ENCODE data around the gene ZNF324B. TPM values are rescaled to one million over a fixed set of nuclear protein-coding genes. Genes with fewer than 3 reads are reported as not detected.

Gene ZNF324B
- polyA plus RNA-seq, 2 of the 4 experiments (the other 2 are of a cell fraction): 3.8 to 6.8 TPM

- 81% methylated on average over 5 of the region's 5 CpGs for WGBS (ENCODE audit: missing lambda C conversion rate)
- Histone ChIP-seq H3K27ac (no peak overlapping the region), H3K4me3 (no peak overlapping the region), H3K9me3 (no peaks in the 10 kb centered on the region), H3K4me1 (no peaks in the 10 kb centered on the region), H3K4me2 (no peak overlapping the region)
- FAIRE-seq: no peak
- ChIA-PET POLR2A (no interaction called here), CTCF (interaction anchor here (1.7 to 3.3 kb wide), 2 partner anchors 12 to 28 kb away, joined by 5 to 15 read pairs; partner anchors contain the start of gene ZBTB45)
- TF ChIP-seq GATA3 (IDR thresholded peaks at IDR 0.05; ENCODE audit: borderline replicate concordance) (no peak), FOSB (CRISPR knock-in tag; IDR thresholded peaks at IDR 0.05) (no peak), SREBF2 (IDR thresholded peaks at IDR 0.05) (no peak), CBX2 (IDR thresholded peaks at IDR 0.05; ENCODE audit: borderline replicate concordance, low read depth) (no peak), MAZ (IDR thresholded peaks at IDR 0.05; ENCODE audit: borderline replicate concordance, low read depth, low read length) (no peak)
- DNase-seq (ENCODE audit: low read depth in 1 of 2, low spot score in 1 of 2): no peak
- peak in 1 of 2 experiments; percentile 52; a peak in 2 of 6 replicates for ATAC-seq
These were observed 40.0 kb downstream of the ZNF324B start for GRCh38 chr19:58491393-58491792.

DNA sequence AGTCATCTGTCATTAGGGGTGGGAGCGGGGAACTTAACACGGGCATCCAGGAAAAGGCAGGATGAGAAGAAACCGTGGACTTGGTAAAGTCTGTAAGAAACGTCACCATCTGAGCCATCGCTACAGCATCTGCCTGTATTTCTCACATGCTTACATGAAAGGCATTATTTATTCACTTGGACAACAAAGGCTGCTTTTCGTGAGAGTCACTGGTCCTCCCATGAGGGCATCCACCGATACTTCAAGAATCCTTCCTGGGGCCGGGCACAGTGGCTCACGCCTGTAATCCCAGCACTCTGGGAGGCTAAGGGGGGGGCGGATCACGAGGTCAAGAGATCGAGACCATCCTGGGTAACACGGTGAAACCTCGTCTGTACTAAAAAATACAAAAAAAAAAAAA, 40.8 kb downstream of the ZNF324B start:
- Histone ChIP-seq H3K4me1 (no peaks in the 10 kb centered on the region), H3K9me3 (no peaks in the 10 kb centered on the region), H3K4me3 (no peak overlapping the region), H3K27ac (no peak overlapping the region), H3K4me2 (no peak overlapping the region)
- TF ChIP-seq NFE2L2 (conservative IDR thresholded peaks at IDR 0.05; ENCODE audit: low read length) (no peak), CBX8 (IDR thresholded peaks at IDR 0.05) (no peak), HOXA7 (CRISPR knock-in tag; IDR thresholded peaks at IDR 0.05) (no peak), ELK1 (IDR thresholded peaks at IDR 0.05; ENCODE audit: low read depth, low read length) (no peak), FOSB (CRISPR knock-in tag; IDR thresholded peaks at IDR 0.05) (no peak)
- WGBS (ENCODE audit: missing lambda C conversion rate): 88% methylated on average over 14 of the region's 14 CpGs
- ChIA-PET CTCF (interaction anchor here (0.6 to 1.8 kb wide), 4 partner anchors 26 to 75 kb away, joined by 3 to 7 read pairs (median 3); partner anchors contain the start of gene ZBTB45), POLR2A (interaction anchor here (0.6 to 0.7 kb wide), 2 partner anchors 26 to 70 kb away, joined by 5 to 7 read pairs; no protein-coding TSS in a partner anchor)
- FAIRE-seq: no peak
- no peak for ATAC-seq
- DNase-seq (ENCODE audit: low read depth in 1 of 2, low spot score in 1 of 2): no peak

- ChIA-PET CTCF (interaction anchor here (0.9 kb wide), 1 partner anchor 22 kb away, joined by 4 read pairs; the partner anchor contains the start of gene ZBTB45), POLR2A (no interaction called here)
- WGBS (ENCODE audit: missing lambda C conversion rate): 94% methylated on average over 8 of the region's 8 CpGs
- Histone ChIP-seq H3K4me2 (peak overlapping the region; percentile 98; the same call in 1 of the 3 replicates), H3K4me3 (no peak overlapping the region), H3K4me1 (peaks cover 13% of the 10 kb centered on the region; the same call in 2 of the 3 replicates), H3K27ac (no peak overlapping the region), H3K9me3 (no peaks in the 10 kb centered on the region)
- DNase-seq (ENCODE audit: low read depth in 1 of 2, low spot score in 1 of 2) (no peak), FAIRE-seq (no peak), ATAC-seq (no peak)
- no peak for TF ChIP-seq NR3C1 (IDR thresholded peaks at IDR 0.05)
- TF ChIP-seq, protein P1, sequence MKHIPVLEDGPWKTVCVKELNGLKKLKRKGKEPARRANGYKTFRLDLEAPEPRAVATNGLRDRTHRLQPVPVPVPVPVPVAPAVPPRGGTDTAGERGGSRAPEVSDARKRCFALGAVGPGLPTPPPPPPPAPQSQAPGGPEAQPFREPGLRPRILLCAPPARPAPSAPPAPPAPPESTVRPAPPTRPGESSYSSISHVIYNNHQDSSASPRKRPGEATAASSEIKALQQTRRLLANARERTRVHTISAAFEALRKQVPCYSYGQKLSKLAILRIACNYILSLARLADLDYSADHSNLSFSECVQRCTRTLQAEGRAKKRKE (CRISPR knock-in tag; IDR thresholded peaks at IDR 0.05; ENCODE audit: low read depth): no peak
- no peak for TF ChIP-seq POLR2A (IDR thresholded peaks at IDR 0.05; ENCODE audit: low read length)
- TF ChIP-seq RARB (CRISPR knock-in tag; IDR thresholded peaks at IDR 0.05): no peak
These were observed 46.3 kb downstream of the ZNF324B start for GRCh38 chr19:58497634-58498170.

DNA sequence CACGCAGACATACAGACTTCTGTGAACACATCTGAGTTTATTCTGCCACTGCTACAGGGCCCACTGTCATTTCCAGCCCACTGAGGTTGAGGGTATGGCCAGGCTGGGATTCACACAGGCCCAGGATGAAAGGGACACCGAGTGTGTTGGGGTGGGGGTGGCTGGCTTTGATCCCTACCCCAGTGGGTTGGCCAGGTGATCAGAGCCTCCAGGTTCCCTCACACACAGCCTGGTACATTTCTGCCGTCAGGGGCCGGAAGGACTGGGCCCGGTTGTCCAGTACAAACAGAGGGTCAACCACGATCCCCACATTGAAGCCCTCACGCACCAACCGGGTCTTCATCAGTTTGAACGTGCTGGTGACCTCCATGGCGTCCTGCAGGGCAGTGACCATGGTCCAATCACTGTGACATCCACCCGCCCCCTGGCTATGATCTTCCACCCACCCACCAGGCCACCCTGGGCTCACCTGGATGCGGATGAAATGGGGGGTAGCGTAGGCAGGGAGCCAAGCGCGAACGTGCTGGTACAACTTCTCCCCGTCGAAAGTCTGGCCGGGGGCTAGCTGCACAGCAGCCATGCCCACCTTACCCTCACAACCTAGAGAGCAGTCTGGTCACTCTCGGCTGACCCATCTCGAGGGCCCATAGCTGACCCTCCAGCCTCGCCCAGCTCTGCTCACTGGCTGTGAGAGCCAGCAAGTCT, 47.0 kb downstream of the ZNF324B start:
- ATAC-seq (peak in 1 of 2 experiments; percentile 27; a peak in 3 of 6 replicates), FAIRE-seq (no peak), DNase-seq (ENCODE audit: low read depth in 1 of 2, low spot score in 1 of 2) (no peak)
- H3K4me1 ChIP-seq: peaks cover 13% of the 10 kb centered on the region; the same call in 2 of the 3 replicates
- peak overlapping the region; percentile 61 for H3K4me3 ChIP-seq
- WGBS (ENCODE audit: missing lambda C conversion rate): 76% methylated on average over 21 of the region's 22 CpGs
- ChIA-PET CTCF (interaction anchor here (0.9 to 4.1 kb wide), 3 partner anchors 14 to 21 kb away, joined by 3 to 57 read pairs (median 4); partner anchors contain the start of gene ZBTB45), POLR2A (interaction anchor here (0.8 to 3.9 kb wide), 2 partner anchors 22 to 23 kb away, joined by 3 to 40 read pairs; partner anchors contain the start of genes ZBTB45 and ZNF446)
- no peak for TF ChIP-seq JUN (IDR thresholded peaks at IDR 0.05)
- TF ChIP-seq POLR2AphosphoS2 (conservative IDR thresholded peaks at IDR 0.05; ENCODE audit: low read length): no peak
- TF ChIP-seq SREBF2 (IDR thresholded peaks at IDR 0.05): no peak
- no peak for TF ChIP-seq BHLHE40 (IDR thresholded peaks at IDR 0.05; ENCODE audit: low read depth, low read length)
- TF ChIP-seq TP53 (CRISPR knock-in tag; IDR thresholded peaks at IDR 0.05): no peak
- no peak for TF ChIP-seq JUNB (IDR thresholded peaks at IDR 0.05)
- TF ChIP-seq NR3C1 (IDR thresholded peaks at IDR 0.05): no peak
- no peak for TF ChIP-seq HEYL (CRISPR knock-in tag; IDR thresholded peaks at IDR 0.05)
- no peak for TF ChIP-seq KDM1A (IDR thresholded peaks at IDR 0.05; ENCODE audit: low read depth)
- no peak for TF ChIP-seq CEBPB (IDR thresholded peaks at IDR 0.05)
- peak overlapping the region; percentile 98 for H3K4me2 ChIP-seq
- no peaks in the 10 kb centered on the region for H3K9me3 ChIP-seq
- H3K27ac ChIP-seq: peak overlapping the region; percentile 69 to 89

All from A549 (cell line).